Mucosa of stomach (tissue), 1 donor: Measurements from ENCODE around the gene TBRG4.

Source experiments
- H3K27me3 ChIP-seq: one replicate; pipeline ENCODE4 v1.7.0; 2013; ENCODE audit warnings: mild to moderate bottlenecking, low read length; ENCODE audit not compliant: control insufficient read depth, insufficient read depth
- H3K36me3 ChIP-seq: one replicate; pipeline ENCODE4 v1.7.0; 2013; ENCODE audit warnings: low read length; ENCODE audit not compliant: control insufficient read depth, insufficient read depth
- H3K4me1 ChIP-seq: one replicate; pipeline ENCODE4 v1.7.0; 2013; ENCODE audit warnings: mild to moderate bottlenecking, low read length; ENCODE audit not compliant: control insufficient read depth, insufficient read depth
- H3K4me3 ChIP-seq: one replicate; pipeline ENCODE4 v1.7.0; 2013; ENCODE audit warnings: low read length
- H3K9ac ChIP-seq: one replicate; pipeline ENCODE4 v1.7.0; 2013; ENCODE audit warnings: mild to moderate bottlenecking, low read length, moderate library complexity
- H3K9me3 ChIP-seq: one replicate; pipeline ENCODE4 v1.7.0; 2013; ENCODE audit warnings: mild to moderate bottlenecking, low read length, moderate library complexity; ENCODE audit not compliant: control insufficient read depth
- donor health status: Pancreatic carcinoma.

The TBRG4 gene

DNA sequence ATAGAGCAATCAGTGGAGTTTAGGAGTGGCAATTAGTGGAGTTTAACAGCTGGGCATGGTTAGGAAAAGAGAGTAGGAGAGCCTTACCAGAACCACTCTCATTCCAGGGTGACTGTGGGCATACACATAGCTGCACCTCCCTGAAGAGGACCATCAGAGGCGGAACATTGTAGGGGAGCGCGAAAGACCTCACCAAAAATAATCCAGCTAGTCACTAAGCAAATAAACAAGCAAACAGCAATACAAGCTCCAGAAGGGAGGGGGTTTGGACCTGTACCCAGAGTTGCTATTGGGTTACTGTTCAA is 18.6 kb downstream of the TBRG4 start:
- peaks cover 17% of the 10 kb centered on the region for H3K27me3 ChIP-seq
- no peaks in the 10 kb centered on the region for H3K9me3 ChIP-seq
- no peaks in the 10 kb centered on the region for H3K4me1 ChIP-seq
- no peak overlapping the region for H3K9ac ChIP-seq
- H3K36me3 ChIP-seq, result no peaks in the 10 kb centered on the region
- no peak overlapping the region for H3K4me3 ChIP-seq

GRCh38 chr7:45092100-45092930 is 19.2 kb downstream of the TBRG4 start:
- no peak overlapping the region for H3K9ac ChIP-seq
- H3K4me3 ChIP-seq, result no peak overlapping the region
- no peaks in the 10 kb centered on the region for H3K4me1 ChIP-seq
- no peaks in the 10 kb centered on the region for H3K36me3 ChIP-seq
- peaks cover 17% of the 10 kb centered on the region for H3K27me3 ChIP-seq
- no peaks in the 10 kb centered on the region for H3K9me3 ChIP-seq

DNA sequence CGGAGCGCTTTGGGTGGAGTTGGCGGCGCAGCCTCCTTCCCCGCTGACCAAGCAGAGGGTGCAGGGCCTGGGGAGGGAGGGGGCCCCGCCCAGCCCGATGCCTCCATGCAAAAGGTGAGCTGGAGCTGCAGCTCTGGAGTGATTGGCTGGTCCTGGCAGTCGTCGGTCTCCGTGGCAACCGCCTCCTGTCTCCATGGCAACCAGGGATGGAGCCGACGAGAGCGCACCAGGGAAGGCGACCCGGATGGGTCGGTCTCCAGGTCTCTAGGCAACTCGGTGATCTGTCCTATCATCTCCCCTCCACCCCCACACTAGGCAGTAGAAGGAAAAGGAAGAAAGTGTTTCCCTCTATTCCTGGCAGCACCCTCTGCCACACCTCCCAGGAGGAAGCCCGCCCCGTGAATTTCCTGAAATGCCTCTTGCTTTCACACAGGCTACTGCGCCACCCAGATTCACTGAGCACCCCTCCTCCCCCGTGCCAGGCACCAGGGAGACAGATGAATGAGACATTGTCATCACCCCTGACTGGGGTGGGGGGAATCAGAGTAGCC is 22.1 kb downstream of the TBRG4 start:
- Histone ChIP-seq H3K4me1 (no peaks in the 10 kb centered on the region), H3K9ac (peak overlapping the region; percentile 50), H3K36me3 (no peaks in the 10 kb centered on the region), H3K4me3 (peak overlapping the region; percentile 25), H3K9me3 (no peaks in the 10 kb centered on the region), H3K27me3 (peaks cover 17% of the 10 kb centered on the region)

DNA sequence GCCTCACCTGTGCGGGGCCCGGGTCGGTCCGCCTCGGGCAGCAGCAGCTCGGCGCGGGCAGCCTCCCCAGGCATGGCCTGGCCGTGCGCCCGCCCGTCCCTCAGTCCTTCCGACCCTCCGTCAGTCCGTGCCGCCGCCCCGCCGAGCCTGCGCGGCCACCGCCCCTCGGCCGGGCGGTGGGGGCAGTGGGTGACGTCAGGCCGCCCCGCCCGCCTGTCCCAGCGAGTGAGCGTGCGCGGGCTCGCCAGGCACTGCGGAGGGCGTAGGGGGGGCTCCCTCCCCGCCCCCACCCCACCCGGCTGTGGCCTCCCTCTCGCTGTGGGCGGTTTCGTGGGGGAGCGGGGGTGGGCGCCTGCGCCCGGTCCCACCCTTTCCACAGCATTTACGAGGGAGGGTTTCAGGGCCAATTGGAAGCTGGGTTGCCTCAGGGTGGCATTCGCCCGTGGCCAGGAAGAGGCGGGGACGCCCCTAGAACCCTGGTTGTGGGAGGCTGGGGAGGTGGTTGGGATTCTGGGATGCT is 22.6 kb downstream of the TBRG4 start, which contains the start of gene NACAD:
NACAD (minus strand) TSS at position 149 of the 520 bp plus-strand sequence; CDS start at position 74, 75 bp downstream.
- Histone ChIP-seq H3K9ac (peak within 1 kb of the TSS; percentile 50), H3K27me3 (peaks cover 17% of the 10 kb centered on the region), H3K4me3 (peak within 1 kb of the TSS; percentile 25), H3K36me3 (no peaks in the 10 kb centered on the region), H3K4me1 (no peaks in the 10 kb centered on the region), H3K9me3 (no peaks in the 10 kb centered on the region)

- Histone ChIP-seq H3K4me1 (no peaks in the 10 kb centered on the region), H3K9ac (no peak overlapping the region), H3K9me3 (no peaks in the 10 kb centered on the region), H3K27me3 (peaks cover 17% of the 10 kb centered on the region), H3K4me3 (no peak overlapping the region), H3K36me3 (no peaks in the 10 kb centered on the region)
These were observed 23.3 kb downstream of the TBRG4 start for GRCh38 chr7:45088146-45088701.

DNA sequence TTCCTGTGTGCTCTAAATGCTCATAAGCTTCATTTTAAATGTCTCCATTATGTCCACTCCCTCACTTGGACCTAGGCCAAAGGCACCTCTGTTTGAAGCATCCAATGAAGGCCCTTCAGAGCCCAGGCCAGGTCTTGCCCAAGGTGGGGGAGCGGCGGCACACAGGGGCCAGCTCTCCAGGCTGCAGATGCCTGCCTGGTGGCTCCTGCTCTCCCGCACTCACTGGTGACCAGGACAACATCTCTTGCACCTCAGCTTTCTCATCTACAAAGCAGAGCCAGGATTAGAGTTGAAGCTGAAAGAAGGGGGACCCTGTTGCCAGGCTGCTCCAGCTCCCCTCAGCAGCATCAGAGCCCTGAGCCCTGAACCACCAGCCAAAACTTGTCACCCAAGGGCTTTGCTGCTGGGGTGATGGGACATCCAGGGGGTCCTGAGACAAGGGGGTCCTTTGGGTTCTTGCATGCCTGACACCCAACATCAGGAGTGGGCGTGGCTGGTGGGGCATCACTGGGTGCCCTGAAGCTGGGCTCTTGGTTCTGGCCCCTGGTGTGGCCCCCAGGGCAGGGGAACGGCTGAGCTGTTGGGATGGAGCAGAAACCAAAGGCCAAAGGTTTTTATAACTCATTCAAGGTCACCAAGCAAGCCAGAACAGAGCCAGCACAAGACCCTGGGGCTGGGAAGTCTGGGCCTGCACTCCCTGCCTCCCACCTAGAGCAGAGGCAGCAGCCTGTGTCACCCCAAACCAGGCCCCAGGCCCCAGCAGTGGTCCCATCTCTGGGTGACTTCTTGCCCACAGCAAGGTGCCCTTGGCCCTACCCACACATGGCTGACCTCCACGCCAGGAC is 24.0 kb downstream of the TBRG4 start:
- Histone ChIP-seq H3K36me3 (no peaks in the 10 kb centered on the region), H3K9ac (no peak overlapping the region), H3K9me3 (no peaks in the 10 kb centered on the region), H3K4me3 (no peak overlapping the region), H3K4me1 (no peaks in the 10 kb centered on the region), H3K27me3 (peaks cover 17% of the 10 kb centered on the region)

DNA sequence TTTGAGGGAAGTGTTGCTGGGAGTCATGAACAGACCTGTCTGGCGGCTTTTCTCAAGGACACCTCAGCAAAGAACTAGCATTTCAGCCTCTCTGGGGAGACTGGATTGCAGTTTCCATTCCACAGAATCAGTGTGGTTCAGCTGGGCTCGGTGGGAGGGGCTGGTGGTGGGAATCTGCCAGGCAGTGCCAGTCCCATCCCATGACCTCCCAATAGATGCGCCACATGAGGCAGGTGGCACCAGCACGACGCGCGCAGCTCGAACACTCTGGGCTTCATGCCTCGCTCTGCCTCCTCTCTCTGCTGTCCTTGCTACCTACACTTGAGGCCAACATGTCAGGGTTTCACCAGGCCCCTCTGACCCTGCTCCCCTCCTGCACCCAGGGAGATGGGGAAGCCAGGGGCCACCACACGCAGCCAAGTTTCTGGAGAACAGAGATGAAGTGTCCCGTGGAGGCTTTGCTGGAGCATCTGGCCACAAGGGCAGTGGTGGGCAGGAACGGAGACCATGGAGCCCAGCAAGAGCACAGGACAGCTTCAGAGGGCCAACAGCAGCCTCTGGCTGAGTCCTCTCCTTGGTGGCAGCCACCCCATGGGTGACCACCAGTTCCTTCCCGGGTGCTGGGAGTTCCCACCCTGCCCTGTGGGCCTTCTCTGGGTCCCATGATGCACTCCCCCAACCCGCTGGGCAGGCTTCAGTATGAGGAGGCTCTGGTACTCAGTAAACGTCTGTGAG is 25.0 kb downstream of the TBRG4 start:
- no peaks in the 10 kb centered on the region for H3K36me3 ChIP-seq
- H3K9ac ChIP-seq, result no peak overlapping the region
- no peaks in the 10 kb centered on the region for H3K4me1 ChIP-seq
- no peaks in the 10 kb centered on the region for H3K9me3 ChIP-seq
- no peak overlapping the region for H3K4me3 ChIP-seq
- H3K27me3 ChIP-seq, result peaks cover 17% of the 10 kb centered on the region

GRCh38 chr7:45085619-45086200 is 25.8 kb downstream of the TBRG4 start:
- H3K9ac ChIP-seq, result no peak overlapping the region
- no peaks in the 10 kb centered on the region for H3K9me3 ChIP-seq
- H3K27me3 ChIP-seq, result peaks cover 17% of the 10 kb centered on the region
- no peaks in the 10 kb centered on the region for H3K36me3 ChIP-seq
- H3K4me1 ChIP-seq, result no peaks in the 10 kb centered on the region
- no peak overlapping the region for H3K4me3 ChIP-seq

DNA sequence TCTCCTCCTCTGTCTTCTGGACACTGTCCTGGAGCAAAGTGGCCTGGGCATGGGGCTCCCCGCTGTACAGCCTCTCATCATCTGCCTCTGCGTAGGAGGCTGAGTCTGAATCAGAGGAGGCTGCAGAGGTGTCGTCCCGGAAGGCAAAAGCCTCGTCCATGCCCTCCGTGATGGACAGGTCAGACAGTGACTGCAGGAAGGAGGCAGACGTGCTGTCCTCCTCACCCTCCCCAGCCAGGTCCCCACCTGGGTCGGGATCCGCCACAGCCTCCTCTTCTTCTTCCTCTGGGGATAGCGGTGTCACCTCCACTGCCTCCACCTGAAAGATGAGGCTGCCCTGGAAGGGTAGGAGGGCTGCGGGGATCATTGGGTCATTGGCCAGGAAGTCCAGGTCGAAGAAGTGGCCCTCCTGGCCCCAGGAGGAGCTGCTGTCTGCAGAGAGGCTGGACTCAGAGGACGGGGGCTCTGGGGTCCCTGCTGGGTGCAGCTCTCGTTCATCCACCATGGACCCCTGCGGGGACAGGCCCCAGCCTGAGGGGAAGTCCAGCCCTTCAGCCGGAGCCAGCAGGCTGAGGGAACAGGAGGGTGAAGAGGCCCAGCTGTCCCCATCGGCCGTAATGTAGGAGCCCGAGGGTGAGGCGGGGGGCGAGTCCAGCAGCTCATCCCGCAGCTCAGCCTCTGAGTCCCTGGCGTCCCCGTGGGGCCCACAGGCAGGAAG is 26.4 kb downstream of the TBRG4 start:
- no peaks in the 10 kb centered on the region for H3K9me3 ChIP-seq
- H3K27me3 ChIP-seq, result peaks cover 17% of the 10 kb centered on the region
- H3K4me3 ChIP-seq, result no peak overlapping the region
- no peak overlapping the region for H3K9ac ChIP-seq
- no peaks in the 10 kb centered on the region for H3K4me1 ChIP-seq
- no peaks in the 10 kb centered on the region for H3K36me3 ChIP-seq

DNA sequence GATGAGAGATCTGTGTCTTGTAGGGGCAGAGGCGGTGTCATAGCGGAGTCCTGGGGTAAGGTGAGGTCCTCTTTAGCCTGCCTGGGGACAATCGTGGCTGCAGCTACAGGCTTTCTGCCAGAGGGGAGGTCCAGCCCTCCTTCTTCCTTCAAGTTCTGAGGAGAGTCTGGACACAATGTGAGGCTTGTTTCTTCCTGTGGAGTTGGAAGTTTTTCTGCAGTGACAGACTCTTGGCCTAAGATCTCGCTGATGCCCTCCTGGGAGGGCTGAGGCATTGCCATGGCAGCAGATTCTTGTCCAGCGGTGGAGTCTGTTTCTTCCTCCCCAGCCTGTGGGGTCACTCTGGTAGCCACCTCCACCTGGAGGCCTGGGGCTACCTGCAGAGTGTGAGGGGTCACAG is 27.2 kb downstream of the TBRG4 start:
- H3K4me1 ChIP-seq, result no peaks in the 10 kb centered on the region
- H3K36me3 ChIP-seq, result no peaks in the 10 kb centered on the region
- H3K4me3 ChIP-seq, result no peak overlapping the region
- no peaks in the 10 kb centered on the region for H3K9me3 ChIP-seq
- no peak overlapping the region for H3K9ac ChIP-seq
- H3K27me3 ChIP-seq, result peaks cover 10% of the 10 kb centered on the region
